GM23338 (cell line): ENCODE results near the gene PRPS2.

ENCODE experiments used
- CREB1 ChIP-seq: fragments of 250-450 bp; sonication (Bioruptor Pico); IDR thresholded peaks from 2 replicates; pipeline ENCODE4 v1.5.0; 2020; ENCODE audit warnings: low read depth, mild to moderate bottlenecking, moderate library complexity
- EZH2 ChIP-seq: fragments of 200-600 bp; sonication (generic); IDR thresholded peaks from one replicate; pipeline ENCODE4 v1.8.0; 2017; ENCODE audit warnings: antibody characterized with exemption, mild to moderate bottlenecking, low read depth; ENCODE audit not compliant: unreplicated experiment
- EZH2phosphoT487 ChIP-seq: fragments of 200-600 bp; sonication (generic); IDR thresholded peaks from one replicate; pipeline ENCODE4 v1.8.1; 2018; ENCODE audit warnings: antibody characterized with exemption; ENCODE audit not compliant: unreplicated experiment
- JUNB ChIP-seq: IDR thresholded peaks from one replicate; pipeline ENCODE4 v1.6.1; 2016; ENCODE audit warnings: antibody characterized with exemption; ENCODE audit not compliant: unreplicated experiment
- NANOG ChIP-seq: IDR thresholded peaks from 2 replicates; pipeline ENCODE4 v1.6.1; 2016; ENCODE audit warnings: antibody characterized with exemption, borderline replicate concordance
- POLR2AphosphoS5 ChIP-seq: IDR thresholded peaks from 2 replicates; pipeline ENCODE4 v1.6.1; 2016; ENCODE audit warnings: antibody characterized with exemption, low read depth
- REST ChIP-seq: IDR thresholded peaks from one replicate; pipeline ENCODE4 v1.6.1; 2018; ENCODE audit warnings: antibody characterized with exemption; ENCODE audit not compliant: unreplicated experiment
- STAT1 ChIP-seq: IDR thresholded peaks from one replicate; pipeline ENCODE4 v1.6.1; 2016; ENCODE audit warnings: antibody characterized with exemption; ENCODE audit not compliant: unreplicated experiment
- ZNF114 ChIP-seq: fragments of 250-450 bp; sonication (Bioruptor Pico); IDR thresholded peaks from 2 replicates; pipeline ENCODE4 v1.5.0; 2020; ENCODE audit warnings: mild to moderate bottlenecking, moderate library complexity
- ZNF331 ChIP-seq: fragments of 250-450 bp; sonication (Bioruptor Pico); IDR thresholded peaks from 2 replicates; pipeline ENCODE4 v1.5.0; 2020; ENCODE audit warnings: low read depth, mild to moderate bottlenecking, moderate library complexity
- TF ChIP-seq, protein P1 (sequence below), 2 experiments: fragments of 200-600 bp in 1 of 2; sonication (generic) in 1 of 2; conservative IDR thresholded peaks; 2 replicates each; pipeline versions ENCODE4 v1.5.1 to v1.6.1; 2016 to 2017; ENCODE audit warnings: antibody characterized with exemption in 2 of 2, low read depth in 2 of 2, mild to moderate bottlenecking in 2 of 2, moderate library complexity in 1 of 2
- TF ChIP-seq, protein P2 (sequence below): IDR thresholded peaks from 2 replicates; pipeline ENCODE4 v1.6.1; 2016; ENCODE audit warnings: antibody characterized with exemption
- TF ChIP-seq, protein P3 (sequence below): fragments of 250-450 bp; sonication (Bioruptor Pico); IDR thresholded peaks from 2 replicates; pipeline ENCODE4 v1.5.0; 2020; ENCODE audit warnings: mild to moderate bottlenecking, moderate library complexity

DNA sequence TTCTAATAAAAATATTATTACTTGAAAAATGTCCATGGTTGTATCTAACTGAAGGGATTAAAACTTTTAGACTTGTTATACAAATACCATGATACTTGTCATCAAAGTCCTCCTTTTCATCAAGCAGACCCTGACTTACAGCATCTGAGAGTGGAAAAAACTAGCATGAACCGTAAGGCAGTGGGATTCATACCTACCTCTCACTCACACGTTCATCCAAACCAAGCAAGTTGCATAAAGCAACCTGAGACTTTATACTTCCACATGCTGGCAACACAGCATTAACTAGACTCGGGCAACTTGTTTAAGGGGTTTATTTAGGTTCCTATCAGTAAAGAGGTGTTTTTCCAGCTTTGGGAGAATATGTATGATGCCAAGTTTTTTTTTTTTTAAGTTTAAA is 53.1 kb downstream of the PRPS2 start:
- TF ChIP-seq, protein P1, sequence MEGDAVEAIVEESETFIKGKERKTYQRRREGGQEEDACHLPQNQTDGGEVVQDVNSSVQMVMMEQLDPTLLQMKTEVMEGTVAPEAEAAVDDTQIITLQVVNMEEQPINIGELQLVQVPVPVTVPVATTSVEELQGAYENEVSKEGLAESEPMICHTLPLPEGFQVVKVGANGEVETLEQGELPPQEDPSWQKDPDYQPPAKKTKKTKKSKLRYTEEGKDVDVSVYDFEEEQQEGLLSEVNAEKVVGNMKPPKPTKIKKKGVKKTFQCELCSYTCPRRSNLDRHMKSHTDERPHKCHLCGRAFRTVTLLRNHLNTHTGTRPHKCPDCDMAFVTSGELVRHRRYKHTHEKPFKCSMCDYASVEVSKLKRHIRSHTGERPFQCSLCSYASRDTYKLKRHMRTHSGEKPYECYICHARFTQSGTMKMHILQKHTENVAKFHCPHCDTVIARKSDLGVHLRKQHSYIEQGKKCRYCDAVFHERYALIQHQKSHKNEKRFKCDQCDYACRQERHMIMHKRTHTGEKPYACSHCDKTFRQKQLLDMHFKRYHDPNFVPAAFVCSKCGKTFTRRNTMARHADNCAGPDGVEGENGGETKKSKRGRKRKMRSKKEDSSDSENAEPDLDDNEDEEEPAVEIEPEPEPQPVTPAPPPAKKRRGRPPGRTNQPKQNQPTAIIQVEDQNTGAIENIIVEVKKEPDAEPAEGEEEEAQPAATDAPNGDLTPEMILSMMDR (conservative IDR thresholded peaks at IDR 0.05; ENCODE audit: low read depth in 2 of 2) = no peak
- TF ChIP-seq EZH2 (no peak), EZH2phosphoT487 (no peak), ZNF331 (no peak), POLR2AphosphoS5 (no peak), CREB1 (CRISPR knock-in tag) (no peak), ZNF114 (CRISPR knock-in tag) (no peak), JUNB (no peak), REST (no peak), NANOG (no peak), STAT1 (no peak)
- TF ChIP-seq, protein P2, sequence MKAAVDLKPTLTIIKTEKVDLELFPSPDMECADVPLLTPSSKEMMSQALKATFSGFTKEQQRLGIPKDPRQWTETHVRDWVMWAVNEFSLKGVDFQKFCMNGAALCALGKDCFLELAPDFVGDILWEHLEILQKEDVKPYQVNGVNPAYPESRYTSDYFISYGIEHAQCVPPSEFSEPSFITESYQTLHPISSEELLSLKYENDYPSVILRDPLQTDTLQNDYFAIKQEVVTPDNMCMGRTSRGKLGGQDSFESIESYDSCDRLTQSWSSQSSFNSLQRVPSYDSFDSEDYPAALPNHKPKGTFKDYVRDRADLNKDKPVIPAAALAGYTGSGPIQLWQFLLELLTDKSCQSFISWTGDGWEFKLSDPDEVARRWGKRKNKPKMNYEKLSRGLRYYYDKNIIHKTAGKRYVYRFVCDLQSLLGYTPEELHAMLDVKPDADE = no peak
- TF ChIP-seq, protein P3, sequence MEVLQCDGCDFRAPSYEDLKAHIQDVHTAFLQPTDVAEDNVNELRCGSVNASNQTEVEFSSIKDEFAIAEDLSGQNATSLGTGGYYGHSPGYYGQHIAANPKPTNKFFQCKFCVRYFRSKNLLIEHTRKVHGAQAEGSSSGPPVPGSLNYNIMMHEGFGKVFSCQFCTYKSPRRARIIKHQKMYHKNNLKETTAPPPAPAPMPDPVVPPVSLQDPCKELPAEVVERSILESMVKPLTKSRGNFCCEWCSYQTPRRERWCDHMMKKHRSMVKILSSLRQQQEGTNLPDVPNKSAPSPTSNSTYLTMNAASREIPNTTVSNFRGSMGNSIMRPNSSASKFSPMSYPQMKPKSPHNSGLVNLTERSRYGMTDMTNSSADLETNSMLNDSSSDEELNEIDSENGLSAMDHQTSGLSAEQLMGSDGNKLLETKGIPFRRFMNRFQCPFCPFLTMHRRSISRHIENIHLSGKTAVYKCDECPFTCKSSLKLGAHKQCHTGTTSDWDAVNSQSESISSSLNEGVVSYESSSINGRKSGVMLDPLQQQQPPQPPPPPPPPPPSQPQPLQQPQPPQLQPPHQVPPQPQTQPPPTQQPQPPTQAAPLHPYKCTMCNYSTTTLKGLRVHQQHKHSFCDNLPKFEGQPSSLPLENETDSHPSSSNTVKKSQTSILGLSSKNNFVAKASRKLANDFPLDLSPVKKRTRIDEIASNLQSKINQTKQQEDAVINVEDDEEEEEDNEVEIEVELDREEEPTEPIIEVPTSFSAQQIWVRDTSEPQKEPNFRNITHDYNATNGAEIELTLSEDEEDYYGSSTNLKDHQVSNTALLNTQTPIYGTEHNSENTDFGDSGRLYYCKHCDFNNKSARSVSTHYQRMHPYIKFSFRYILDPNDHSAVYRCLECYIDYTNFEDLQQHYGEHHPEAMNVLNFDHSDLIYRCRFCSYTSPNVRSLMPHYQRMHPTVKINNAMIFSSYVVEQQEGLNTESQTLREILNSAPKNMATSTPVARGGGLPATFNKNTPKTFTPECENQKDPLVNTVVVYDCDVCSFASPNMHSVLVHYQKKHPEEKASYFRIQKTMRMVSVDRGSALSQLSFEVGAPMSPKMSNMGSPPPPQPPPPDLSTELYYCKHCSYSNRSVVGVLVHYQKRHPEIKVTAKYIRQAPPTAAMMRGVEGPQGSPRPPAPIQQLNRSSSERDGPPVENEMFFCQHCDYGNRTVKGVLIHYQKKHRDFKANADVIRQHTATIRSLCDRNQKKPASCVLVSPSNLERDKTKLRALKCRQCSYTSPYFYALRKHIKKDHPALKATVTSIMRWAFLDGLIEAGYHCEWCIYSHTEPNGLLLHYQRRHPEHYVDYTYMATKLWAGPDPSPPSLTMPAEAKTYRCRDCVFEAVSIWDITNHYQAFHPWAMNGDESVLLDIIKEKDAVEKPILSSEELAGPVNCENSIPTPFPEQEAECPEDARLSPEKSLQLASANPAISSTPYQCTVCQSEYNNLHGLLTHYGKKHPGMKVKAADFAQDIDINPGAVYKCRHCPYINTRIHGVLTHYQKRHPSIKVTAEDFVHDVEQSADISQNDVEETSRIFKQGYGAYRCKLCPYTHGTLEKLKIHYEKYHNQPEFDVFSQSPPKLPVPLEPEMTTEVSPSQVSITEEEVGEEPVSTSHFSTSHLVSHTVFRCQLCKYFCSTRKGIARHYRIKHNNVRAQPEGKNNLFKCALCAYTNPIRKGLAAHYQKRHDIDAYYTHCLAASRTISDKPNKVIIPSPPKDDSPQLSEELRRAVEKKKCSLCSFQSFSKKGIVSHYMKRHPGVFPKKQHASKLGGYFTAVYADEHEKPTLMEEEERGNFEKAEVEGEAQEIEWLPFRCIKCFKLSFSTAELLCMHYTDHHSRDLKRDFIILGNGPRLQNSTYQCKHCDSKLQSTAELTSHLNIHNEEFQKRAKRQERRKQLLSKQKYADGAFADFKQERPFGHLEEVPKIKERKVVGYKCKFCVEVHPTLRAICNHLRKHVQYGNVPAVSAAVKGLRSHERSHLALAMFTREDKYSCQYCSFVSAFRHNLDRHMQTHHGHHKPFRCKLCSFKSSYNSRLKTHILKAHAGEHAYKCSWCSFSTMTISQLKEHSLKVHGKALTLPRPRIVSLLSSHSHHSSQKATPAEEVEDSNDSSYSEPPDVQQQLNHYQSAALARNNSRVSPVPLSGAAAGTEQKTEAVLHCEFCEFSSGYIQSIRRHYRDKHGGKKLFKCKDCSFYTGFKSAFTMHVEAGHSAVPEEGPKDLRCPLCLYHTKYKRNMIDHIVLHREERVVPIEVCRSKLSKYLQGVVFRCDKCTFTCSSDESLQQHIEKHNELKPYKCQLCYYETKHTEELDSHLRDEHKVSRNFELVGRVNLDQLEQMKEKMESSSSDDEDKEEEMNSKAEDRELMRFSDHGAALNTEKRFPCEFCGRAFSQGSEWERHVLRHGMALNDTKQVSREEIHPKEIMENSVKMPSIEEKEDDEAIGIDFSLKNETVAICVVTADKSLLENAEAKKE (CRISPR knock-in tag) = no peak
